Islet precursor cell (in vitro differentiated cells): ENCODE results near the gene ERMARD.

Experiments used
- DNase-seq: peaks from one replicate; pipeline ENCODE4 v3.0.0-alpha.2; 2018

The ERMARD gene

DNA sequence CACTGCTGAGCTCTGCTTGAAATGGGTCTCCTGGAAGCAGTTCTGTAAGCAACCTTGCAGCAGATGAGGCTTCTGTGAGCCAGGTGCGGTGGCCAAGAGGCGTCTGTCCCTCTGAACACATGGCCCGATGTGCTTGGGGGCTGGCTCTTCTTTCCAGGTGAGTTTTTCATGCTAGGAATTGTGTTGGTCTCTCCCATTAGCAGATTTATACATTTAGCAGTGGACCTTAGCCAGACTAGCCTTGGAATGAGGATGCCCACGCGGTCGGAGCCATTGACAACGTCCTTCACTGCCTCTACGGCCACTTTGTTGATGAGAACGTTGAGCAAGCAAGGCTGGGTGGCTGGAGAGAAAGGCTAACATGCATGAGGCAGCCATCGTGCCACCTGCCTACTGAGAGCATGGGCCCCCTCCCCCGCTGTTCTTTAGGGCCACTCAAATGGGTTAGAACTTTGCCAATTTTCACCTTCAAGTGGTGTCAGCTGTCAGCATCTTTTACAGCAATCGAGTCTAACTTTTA lies 33.5 kb downstream of the ERMARD start:
- DNase-seq = peak; percentile 31

GRCh38 chr6:169785566-169785965 lies 34.1 kb downstream of the ERMARD start:
- peak; percentile 21 for DNase-seq

DNA sequence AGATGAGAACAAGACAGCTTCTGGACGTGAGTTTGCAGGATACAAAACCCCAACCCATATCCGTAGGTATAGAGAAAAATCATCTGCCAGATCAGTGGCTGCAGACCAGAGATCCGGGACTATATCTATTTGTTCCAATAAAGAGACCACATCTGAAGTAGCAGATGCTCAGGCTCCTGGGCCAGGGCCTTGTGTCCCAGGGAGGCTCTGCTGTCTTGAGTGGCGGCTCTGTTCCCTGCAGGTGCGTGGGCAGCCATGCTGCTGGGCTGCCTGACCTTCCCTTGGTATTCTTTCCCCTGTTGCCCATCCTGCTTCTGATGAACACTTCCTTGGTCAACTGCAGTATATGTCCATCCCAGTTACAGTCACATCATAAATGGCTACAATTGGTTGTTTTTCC lies 34.9 kb downstream of the ERMARD start:
- peak; percentile 17 for DNase-seq

- peak; percentile 14 for DNase-seq
Observed at GRCh38 chr6:169787797-169788196, 36.4 kb downstream of the ERMARD start.

DNA sequence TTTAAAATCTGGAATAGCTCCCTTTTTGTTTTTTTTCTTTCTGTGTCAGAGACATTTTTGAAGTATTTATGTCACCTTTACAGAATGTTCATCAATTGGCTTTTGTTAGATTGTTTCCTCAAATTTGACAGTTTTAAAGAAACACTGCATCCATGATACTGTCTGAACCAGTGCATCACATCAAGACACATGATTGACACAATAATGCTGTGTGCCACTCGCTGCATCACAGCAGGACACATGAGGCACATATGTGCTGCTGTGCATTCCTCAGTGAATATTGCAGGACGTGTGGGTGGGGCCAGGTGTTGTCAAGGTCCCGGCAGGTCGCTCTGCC lies 37.4 kb downstream of the ERMARD start:
- DNase-seq = no peak

- peak; percentile 51 for DNase-seq
Observed at GRCh38 chr6:169789146-169789943, 37.9 kb downstream of the ERMARD start.

- DNase-seq = peak; percentile 87
Observed at GRCh38 chr6:169789944-169790927, 38.8 kb downstream of the ERMARD start.

DNA sequence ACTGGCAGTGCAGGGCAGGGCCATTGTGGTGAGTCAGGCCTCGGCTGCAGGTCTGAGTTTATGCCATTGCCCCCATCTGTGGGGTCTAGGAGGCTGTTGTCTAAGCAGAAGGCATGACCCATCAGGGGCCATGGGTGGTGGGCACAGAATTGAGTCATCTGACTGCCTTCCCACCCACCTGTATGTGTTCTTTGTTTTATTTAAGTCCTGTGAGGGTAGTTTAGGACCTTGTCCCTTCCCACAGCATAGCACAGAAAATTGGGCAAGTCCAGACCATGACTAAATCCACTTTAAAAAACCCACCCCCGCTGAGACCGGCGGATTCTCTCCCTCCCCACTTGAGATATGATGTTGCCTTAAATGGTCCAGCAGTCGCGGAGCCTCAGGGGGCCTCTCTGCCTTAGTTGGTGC lies 40.3 kb downstream of the ERMARD start:
- peak; percentile 31 for DNase-seq

DNA sequence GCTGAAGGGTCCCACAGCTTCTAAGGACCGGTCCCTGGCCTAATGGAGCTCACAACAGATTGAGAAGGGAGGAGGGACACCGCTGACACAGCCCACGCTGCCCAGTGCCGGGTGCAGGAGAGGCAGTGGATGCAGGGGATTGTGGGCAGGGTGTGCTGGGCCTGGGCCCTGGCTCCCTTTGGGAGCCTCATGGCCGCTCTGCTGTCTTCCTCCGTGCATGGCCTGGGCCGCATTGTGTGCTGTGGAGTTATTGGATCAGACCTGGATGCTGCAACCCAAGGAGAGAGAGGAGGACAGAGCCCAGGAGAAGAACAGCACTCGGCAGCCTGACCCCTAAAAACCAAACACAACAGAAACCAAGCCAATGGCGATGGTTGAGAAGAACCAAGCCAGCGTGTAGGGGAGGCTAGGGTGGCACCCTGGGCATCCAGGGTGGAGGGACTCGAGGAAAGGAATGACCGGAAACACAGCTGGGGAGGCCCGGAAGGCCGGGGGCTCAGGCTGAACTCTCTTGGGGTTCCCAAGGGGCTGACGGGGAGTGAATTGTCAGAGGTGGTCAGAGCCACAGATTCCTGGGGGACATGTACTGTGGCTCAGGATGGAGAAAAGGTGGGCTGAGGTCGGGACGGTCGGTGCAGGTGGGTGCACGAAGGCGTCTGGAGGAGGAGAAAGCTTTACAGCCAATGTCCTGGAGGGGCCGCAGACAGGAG lies 41.0 kb downstream of the ERMARD start:
- peak; percentile 33 for DNase-seq

DNA sequence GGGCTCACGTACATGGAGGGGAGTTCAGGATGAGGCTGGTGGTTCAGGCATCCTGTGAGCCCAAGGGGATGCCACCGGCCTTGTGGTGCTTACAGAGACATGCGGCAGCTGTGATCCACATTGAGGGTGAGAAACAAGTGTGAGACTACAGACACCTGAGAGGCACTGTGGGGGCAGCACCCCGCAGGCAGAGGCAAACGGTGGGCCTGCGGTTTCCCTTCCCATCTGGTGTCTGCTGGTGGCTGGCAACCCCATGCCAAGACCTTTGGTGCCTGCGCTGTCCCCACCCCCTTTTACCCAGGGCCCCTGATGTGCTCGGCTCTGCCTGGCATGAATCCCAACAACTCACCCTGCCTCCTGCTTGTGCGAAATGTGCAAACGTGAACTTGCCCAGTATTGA lies 42.0 kb downstream of the ERMARD start:
- DNase-seq = no peak

DNA sequence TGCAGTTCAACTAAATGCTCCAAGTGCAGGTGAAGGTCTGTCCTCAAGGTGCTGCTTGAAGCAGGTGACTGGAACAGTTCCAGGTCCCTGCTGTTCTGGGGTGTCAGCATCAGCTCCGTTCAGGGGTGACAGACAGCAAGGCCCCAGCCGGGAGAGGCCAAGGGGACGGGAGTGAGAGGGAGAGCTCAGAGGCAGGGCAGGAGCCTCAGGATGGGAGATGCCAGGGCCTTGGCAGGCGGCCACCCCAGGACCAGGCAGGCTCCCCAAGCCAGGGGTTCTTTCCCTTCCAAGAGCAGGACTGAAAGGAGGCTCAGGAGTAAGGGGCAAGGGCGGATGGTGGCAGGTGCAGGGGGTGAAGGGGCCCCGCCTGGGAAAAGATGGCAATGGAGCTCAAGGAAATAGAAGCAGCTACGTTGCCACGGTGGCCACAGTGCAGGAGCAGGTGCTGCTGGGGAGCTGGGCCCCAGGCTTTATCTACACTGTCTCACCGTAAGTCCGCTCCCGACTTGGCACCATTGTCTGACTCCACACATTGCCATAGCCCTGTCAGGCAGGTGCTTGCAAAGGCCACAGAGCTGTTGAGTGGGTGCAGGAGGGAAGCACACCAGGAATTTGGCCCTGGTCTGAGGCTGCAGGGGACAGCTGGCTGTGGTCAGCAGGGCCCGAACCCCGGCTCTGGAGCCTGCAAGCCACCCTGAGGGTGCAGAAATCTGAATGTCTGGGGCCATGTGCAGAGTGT lies 43.1 kb downstream of the ERMARD start:
- peak; percentile 34 for DNase-seq

DNA sequence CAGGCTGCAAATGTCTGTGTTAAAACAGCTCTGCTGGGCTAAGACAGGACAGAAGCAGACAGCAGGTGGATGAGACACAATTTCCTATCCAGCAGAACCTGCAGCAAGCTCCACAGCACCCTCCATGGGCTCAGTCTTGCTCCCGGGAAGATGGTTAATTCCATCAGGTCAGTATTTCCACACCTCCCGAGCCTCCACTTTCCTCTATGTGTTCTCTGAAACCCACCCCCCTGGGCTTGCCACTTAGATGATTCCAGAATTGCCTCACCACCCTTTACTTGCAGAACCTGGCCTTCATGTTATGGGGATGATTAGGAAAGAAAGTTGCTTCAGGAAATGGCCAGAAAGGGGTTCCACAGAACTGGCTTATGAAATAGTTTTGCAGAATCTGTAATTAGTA lies 43.8 kb downstream of the ERMARD start:
- peak; percentile 50 for DNase-seq

DNA sequence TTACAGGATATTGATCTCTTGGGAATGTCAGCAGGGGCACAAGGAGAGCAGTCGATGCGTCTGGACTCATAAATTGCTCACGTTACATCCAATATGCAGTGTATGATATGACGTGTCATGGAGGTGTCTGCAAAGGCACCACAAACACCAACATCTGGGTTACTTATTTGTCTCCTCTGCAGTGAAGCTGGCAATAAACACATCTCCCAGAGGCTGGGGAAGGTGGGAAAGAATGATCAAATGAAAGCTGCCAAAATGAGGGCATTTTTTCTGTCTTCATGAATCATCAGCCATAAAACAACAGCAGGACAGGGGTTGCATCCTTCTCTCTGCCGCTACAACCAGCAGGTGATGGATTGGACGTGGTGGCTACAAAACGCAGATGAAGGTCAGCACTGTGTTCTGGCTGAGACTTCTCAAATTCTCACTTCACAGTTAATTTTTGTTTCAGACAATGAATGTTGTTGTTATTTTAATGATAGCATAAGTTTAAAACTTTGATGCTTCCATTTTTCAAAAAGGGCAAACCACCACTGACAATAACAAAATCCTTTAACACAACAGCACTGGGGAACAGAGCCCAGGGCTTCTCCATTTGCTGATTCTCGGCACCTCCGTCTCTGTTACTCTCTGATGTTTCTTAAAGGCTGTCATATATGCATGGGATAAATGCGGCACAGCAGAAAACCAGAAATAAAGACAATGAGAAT lies 47.5 kb downstream of the ERMARD start:
- DNase-seq = no peak

DNA sequence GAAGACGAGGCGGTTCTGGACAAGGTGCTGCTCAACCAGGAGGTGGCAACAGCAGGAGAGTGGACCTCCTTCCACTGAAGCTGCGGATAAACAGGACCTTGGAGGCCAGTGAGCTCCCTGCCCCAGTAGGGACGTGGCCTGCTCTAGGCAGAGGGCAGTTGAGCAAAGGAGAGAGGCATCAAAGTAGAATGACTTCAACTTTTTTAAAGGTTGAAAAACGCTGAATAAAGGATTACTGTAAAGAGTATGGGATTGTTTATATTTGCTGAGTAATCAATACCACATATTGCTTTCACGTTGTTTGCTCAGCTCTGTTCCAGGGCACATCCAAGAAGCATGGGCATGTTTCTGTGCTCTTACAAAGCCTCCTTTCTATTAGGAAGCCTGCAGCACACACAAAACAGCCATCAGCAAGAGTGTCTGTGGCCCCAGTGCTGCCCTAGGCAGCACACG lies 48.1 kb downstream of the ERMARD start:
- DNase-seq = peak; percentile 47

- DNase-seq = peak; percentile 49
Observed at GRCh38 chr6:169800116-169800667, 48.8 kb downstream of the ERMARD start.

DNA sequence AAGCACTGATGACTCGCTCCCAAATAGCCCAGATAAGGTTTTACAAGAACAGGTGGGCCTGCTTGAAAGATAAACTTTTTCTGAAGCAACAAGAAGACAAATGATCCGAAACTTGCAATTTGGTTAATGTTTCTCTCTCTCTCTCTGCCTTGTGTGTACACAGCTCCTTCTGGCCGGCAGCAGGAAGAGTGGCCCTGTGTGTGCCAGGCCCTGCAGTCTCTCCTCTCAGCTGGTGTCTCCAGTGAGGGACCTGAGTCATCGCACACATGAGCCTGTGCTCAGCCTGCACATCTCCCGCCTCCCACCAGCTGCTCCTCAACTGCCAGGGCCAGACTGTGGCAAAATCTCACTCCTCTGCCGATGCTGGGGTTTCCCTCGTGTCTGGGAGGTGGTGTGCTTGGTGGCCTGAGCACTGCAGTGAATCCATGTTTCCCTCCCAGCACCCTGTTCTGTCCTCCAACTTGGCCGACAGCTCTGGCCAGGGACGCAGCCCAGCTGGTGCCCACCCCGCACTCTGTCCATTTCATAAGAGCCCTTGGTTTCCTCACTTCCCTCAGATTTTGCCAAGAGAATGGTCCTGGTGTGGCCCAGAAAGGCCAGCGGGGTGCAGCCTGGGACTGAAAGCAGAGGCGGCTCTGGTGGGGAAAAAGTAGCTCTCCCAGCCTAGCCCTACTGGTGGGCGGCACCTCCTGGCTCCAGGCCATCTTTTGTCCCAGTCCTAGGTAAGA lies 49.4 kb downstream of the ERMARD start:
- peak; percentile 92 for DNase-seq

DNA sequence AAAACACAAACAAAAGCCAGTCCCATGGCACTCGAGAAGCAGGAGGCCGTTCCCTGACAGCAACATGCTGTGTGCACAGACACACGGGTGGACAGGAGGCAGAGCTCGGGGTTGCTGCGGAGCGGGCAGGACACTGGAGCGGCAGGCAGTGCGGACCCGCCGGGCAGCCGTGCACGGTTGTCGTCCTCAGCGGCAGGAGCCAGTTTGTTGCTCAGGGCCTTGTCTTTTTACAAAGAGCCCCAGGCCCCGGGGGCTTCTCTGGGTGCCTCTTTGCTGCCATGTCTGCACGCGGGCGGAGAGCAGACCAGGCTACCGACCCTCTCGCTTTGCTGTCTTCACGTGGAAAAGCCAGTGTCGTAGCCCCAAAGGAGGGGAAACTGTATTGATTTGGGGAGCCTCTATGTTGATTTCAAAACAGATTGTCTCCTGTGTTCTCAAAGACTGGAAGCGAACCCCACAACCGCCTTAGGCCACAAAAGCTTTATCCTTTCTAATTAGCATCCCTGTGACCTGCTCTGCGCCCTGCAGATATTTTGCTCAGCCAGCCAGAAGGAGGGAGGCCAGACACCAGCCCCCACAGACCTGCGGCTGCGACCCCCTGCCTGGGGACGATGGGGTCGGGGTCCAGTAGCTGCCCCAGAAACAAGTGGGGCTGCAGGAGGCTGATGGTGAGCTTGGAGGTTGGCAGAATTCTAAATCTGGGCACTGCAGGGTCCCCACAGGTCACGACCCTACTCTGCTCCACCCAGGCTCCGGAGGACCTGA lies 50.2 kb downstream of the ERMARD start:
- peak; percentile 53 for DNase-seq

DNA sequence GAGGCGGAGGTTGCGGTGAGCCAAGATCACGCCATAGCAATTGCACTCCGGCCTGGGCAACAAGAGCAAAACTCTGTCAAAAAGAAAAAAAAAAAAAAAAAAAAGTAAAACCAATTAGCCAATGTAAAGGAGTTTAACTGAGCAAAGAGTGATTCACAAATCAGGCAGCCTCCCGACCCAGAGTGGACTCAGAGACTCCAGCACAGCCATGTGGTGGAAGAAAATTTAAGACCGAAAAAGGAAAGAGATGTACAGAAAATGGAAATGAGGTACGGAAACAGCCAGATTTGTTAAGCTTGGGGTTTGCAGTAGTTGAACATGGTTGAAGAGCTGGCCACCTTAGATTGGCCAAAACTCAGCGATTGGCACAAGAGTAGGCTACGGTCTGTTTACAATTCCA lies 51.4 kb downstream of the ERMARD start:
- DNase-seq = no peak

DNA sequence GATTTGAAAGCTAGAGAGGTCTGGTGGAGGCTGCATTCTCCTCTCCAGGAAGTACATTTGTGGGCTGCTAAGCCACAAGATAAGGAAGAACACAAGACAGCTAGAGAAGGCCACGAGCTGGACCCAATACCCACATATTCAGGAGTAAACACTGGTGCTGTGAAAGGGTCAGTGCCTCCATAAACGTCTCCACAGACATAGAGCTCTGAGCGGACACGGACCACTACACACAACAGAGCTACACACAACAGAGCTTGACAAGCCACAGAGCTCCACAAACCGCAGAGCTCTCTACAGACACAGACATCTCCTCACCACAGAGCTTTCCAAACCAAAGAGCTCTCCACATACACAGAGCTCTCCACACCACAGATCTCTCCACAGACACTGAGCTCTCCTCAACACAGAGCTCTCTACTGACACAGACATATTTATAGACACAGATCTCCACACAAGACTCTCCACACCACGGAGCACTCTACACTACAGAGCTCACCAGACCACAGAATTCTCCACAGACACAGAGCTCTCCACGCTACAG lies 51.9 kb downstream of the ERMARD start:
- DNase-seq = no peak
